NCI-H2107 (cell line): ENCODE results near the gene PRKAB2.
"Not testable (repeated sequence)": the region's sequence is repeated elsewhere in the genome, so short reads cannot be mapped to it uniquely, and the experiment has no call there.

ENCODE experiments used
- DNase-seq: peaks from one replicate; lab custom pipeline; 2025; lab: John Stamatoyannopoulos, UW

The PRKAB2 gene

DNA sequence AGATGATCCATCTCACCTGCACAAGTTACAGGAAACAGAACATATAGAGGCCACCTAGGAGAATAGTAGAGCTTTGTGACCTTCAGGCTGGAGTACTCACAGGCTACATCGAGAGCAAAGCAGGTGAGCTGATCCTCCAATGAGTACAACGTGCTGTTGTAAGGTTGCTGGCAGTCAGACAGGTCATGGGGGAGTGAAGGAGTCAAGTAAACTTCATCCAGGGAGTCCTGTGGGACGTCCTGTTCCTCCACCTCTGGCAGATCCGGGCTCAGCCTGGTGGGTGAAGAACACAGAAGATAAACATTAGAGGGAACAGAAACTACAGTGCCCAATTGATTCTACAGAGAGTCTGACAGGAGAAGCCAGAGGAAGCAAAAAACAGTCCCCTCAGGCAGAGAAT lies 62.5 kb downstream of the PRKAB2 start:
- DNase-seq: no peak

DNA sequence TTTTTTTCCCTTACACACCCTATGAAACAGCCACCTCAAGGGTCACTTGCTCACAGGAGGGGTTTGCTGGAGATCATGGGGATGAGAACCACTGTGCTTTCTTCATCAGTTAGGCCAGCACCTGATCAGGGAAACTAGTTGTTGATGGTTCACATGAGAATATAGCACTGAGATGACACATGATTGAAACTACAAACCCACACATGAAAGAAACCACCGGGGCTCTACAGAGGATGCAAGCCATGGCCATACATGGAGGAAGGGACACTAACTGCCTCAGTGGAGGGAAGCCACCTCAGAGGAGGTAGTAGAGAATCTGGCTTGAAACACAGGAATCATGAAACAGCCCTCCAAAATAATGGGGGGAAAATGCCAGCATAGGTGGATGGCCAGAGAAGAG lies 63.2 kb downstream of the PRKAB2 start:
- DNase-seq: no peak

DNA sequence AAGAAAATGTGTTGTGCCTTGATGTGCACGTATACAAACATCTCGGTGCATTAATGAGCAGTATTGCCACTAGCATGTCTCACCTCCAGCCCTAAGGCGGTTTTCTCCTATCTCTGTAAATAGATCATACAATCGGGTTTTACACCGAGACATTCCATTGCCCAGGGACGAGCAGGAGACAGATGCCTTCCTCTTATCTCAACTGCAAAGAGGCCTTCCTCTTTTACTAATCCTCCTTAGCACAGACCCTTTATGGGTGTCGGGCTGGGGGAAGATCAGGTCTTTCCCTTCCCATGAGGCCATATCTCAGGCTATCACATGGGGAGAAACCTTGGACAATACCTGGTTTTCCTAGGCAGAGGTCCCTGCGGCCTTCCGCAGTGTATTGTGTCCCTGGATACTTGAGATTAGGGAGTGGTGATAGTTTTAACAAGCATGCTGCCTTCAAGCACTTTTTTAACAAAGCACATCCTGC lies 65.8 kb downstream of the PRKAB2 start:
- not testable (repeated sequence) for DNase-seq

DNA sequence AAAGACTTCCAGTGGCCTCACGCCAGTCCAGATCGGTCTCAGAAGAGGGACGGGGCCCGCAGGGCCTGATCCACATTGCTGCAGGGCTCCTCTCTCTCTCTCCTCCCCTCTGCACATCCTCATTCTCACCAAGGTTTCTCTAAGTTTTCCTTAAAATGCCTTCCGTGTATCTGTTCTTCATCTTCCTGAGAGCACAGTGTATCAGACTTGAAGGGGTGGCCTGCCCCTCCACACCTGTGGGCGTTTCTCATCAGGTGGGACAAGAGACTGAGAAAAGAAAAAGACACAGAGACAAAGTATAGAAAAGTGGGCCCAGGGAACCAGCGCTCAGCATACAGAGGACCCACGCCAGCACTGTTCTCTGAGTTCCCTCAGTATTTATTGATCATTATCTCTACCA lies 66.4 kb downstream of the PRKAB2 start:
- DNase-seq: no peak
